IPS-11a (cell line): Measurements from ENCODE around the gene ZPBP.

ENCODE experiments used
- H3K4me3 ChIP-seq: one replicate; pipeline ENCODE4 v1.5.1; 2013; ENCODE audit warnings: low read depth, low read length, control low read depth

The ZPBP gene, protein sequence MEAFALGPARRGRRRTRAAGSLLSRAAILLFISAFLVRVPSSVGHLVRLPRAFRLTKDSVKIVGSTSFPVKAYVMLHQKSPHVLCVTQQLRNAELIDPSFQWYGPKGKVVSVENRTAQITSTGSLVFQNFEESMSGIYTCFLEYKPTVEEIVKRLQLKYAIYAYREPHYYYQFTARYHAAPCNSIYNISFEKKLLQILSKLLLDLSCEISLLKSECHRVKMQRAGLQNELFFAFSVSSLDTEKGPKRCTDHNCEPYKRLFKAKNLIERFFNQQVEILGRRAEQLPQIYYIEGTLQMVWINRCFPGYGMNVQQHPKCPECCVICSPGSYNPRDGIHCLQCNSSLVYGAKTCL

DNA sequence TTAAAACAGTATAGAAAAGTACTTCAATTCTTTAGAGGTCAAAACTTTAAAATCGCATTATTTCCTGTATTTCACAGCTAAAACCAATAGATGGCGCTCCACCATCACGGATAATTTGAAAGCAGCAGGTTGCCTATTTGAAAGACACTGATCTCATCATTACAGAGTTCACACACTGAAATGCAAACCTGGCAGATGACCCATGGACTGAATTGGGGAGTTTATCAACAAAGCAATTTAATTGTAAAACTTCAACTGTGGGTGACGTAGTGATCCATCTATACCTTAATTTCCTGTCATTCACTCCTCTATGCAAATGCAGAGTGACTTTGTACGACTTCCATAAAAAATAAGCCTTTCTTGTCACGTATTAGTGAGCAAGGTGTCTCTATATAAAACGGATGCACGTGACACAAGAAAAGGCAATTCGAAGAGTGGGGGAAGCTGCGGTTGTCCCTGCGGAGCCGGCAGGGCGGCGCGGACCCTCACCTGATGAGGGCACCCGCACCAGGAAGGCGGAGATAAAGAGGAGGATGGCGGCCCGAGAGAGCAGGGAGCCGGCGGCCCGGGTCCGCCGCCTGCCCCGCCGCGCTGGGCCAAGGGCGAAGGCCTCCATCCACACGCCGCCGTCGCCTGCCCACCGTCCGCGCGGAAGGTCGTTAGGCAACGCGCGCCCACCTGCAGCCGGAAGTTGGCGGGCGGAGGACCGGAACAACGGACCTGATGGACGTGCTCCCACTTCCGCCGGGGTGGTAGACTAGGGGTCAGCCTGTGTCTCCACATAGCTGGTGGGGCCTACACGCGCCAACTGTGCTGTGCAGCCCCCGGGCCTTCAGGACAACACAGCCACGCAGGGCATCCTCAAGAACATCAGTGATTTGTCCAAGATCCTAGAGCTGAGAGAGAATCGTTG is at the start of gene ZPBP:
Gene ZPBP, minus strand, starts transcription at position 668 of the 913 bp plus-strand sequence. Its CDS starts 52 bp downstream, at position 616.
- no peak within 1 kb of the TSS for H3K4me3 ChIP-seq

DNA sequence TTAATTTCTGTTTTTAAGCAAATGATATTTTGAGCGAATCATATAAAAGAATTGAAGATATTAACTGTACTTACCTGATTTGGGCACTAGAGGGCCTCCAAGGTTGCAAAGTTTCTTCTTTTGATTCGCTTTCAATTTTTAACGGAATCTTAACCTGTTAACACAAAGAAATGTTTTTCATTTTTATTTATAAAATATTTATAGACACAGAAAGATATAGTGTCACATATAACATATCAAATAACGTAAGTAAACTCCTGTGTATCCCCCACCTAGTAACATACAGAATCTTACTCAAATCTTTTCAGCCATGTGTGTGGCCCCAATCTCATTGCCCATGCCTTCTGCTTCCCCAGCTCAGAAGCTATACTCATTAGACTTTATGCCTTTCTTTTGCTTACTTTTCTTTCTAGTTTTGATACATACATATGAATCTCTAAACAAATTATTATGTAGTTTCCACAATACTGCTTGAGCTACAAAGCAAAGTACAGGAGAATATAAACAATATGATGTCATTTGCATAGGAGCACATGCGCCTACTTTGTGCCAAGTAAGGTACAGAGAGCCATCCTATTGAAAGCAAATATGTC is 49.5 kb upstream of the ZPBP start:
- no peak overlapping the region for H3K4me3 ChIP-seq

DNA sequence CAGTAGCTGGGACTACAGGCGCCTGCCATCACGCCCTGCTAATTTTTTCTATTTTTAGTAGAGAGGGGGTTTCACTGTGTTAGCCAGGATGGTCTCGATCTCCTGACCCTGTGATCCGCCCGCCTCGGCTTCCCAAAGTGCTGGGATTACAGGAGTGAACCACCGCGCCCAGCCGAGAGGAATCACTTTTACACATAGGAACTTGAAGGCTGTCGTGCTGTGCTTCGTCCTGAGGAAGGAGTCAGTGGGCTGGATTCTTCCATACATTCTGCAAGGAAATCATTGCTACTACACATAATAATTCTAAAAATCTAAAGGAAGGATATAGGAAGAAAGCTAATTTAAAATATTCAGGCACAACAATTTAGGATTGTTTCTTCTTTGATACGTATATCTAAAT is 48.8 kb upstream of the ZPBP start:
- no peak overlapping the region for H3K4me3 ChIP-seq

DNA sequence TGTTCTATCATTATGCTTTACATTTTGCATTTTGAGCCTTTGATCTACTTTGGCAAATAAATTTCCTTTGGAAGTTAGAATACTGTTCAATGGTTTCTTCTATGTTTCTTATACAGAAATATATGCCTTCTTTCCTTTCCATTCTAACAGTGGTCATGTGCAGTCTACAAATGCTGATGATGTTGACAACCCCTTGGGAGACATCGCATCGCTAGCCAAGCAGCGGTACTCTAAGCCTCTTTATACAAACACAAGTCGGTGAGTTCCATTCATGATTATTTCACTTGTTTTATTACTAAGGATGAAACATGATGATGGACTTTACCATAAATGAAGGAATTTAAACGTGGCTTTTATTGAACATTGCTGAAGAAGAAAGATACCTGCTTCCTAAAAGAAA is 48.1 kb upstream of the ZPBP start:
- H3K4me3 ChIP-seq: no peak overlapping the region

DNA sequence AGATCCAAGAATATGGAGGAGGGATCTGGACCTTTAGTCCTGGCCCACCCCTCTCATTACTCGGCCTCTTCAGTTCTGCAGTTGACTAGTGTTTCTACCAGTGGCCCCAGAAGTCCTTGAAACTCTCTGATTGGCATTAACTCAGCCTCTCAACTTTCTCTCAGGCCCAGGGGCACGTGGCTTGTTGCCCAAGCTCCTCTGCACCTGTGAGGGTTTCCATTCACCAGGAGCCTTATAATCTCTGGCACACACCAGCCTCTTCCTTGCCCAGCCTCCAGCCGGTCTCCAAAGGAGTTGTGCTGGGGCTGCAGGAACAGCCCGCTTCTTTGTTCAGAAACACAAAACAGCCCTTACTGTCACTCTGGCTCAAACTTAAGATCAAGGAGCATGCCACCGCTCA is 47.6 kb upstream of the ZPBP start:
- H3K4me3 ChIP-seq: no peak overlapping the region

DNA sequence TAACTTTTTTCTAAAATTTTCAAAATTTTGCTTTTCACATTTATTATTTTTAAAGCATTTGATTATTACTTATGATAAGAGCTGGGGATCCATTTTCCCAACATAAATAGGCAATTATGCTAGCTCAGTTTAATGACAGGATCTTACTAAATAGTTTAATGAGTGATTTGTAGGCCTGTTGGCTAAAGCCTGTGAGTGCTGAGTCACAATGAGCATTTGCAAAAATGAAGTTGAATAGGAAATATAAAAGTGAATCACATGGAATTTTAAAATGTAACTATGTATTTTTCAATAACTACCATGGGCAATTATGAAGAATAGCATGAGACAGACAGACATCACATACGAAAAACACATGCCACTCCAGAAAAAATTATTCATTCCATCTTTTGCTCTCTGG is 45.1 kb upstream of the ZPBP start:
- H3K4me3 ChIP-seq: no peak overlapping the region

DNA sequence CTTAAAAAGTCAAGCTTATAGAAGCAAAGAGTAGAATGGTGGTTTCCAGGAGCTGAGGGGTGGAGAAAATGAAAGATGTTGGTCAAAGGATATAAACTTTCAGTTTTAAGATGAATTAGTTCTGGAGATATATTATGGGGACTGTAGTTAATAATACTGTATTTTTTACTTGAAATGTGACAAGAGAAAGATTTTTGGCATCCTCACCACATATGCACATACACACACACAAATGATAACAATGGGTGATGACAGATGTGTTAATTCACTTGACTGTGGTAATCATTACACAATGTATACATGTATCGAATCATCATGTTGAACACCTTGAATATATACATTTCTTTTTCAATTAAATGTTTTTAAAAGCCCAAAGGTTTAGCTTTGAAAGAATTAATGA is 32.7 kb upstream of the ZPBP start:
- no peak overlapping the region for H3K4me3 ChIP-seq

DNA sequence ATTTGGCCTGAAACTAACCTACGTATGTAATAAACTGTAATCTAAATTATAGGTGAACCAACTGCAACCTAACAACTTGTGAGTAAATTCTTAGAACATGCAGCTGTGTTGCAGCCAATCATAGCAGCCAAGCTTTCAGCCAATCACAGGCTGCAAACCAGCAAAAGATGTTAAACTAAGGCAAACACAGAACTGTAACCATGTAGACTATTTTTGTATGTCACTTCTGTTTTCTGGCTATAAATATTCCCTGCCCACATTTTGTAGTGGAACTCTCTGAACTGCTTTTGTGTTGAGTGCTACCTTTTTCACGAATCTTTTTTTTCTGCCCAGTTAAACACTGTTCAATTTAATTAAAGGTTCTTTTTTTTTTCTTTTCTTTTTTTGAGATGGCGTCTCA is 28.2 kb upstream of the ZPBP start:
- no peak overlapping the region for H3K4me3 ChIP-seq

DNA sequence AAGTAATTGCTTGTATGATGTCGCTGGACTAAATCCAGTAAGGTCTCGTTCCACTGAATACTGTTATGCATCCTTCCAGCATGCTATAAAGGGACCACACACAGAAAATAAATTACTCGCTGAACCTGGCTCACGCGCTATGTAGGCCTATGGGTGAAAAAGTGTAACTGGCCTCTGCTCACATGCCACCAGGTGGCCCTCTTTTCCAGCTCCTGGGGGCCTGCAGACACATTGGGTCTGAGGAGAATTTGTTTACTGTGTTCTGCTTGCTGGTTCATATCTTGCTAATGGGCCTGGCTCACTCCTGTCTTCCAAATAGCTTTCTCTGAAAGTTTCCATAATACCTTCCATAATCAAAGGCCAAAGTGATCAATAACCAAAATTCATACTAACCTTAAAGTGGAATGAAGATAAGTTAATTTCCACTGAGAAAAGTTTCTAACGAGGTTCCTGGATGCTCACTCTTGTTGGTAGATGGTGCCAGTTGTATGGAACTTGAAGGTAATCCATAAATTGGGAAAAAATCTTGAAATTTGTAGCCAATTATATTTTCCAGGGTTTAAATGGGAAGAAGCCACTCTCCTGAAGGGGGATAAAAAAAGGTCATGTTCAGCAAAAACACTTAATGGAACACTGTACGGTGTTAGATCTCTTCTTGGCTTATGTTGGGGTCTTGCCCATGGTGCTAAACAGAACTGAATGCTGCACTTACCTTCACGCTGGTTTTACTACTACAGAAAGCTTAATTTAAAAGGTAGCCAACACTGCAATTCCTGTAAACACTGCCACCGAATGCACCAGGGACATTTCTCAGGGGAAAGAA is 27.0 kb upstream of the ZPBP start:
- H3K4me3 ChIP-seq: no peak overlapping the region

DNA sequence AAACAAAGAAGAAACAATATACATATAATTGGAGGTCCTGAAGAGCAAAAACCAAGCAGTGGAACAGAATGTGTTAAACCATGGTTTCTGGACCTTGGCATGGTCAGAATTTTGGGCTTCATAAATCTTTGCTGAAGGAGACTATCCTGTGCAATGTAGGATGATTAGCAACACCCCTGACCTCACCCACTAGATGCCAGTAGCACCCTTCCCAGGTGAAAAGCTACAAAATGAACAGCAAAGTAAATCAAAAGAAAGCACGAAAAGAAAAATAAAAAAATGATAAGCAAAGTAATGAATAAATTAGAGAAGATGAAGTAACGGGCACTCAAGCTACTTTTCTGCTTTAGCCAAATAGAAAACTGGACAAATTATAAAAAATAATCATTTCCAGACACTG is 19.2 kb upstream of the ZPBP start:
- H3K4me3 ChIP-seq: no peak overlapping the region

DNA sequence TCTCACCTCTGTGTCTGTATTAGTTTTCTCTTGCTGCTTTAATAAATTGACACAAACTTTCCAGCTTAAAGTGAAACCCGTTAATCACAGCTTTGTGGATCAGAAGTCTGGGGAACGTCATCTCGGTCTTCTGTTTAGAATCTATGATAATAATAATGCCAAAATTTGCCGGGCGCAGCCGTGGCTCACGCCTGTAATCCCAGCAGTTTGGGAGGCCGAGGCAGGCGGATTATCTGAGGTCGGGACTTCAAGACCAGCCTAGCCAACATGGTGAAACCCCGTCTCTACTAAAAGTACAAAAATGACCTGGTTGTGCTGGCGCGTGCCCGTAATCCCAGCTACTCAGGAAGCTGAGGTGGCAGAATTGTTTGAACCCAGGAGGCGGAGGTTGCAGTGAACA is 8.8 kb upstream of the ZPBP start:
- no peak overlapping the region for H3K4me3 ChIP-seq

DNA sequence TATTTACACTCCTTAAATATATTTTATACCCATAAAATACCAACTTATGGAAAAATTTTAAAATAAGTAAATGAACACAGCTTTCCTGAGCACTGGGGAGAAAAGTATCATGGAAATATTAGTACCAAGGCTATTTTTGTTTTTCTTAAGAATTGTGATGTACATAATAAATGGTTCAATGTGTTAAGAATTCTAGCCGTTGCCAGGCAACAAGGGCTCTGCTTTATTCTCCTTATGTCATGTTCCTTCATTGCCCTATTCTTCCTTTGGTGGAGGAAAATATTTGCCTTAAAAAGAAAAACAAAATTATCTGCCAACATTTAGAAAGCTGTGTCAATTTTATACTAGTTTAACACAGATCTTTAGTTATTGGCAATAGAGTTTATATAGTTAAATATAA is 2.6 kb upstream of the ZPBP start:
- H3K4me3 ChIP-seq: no peak overlapping the region

DNA sequence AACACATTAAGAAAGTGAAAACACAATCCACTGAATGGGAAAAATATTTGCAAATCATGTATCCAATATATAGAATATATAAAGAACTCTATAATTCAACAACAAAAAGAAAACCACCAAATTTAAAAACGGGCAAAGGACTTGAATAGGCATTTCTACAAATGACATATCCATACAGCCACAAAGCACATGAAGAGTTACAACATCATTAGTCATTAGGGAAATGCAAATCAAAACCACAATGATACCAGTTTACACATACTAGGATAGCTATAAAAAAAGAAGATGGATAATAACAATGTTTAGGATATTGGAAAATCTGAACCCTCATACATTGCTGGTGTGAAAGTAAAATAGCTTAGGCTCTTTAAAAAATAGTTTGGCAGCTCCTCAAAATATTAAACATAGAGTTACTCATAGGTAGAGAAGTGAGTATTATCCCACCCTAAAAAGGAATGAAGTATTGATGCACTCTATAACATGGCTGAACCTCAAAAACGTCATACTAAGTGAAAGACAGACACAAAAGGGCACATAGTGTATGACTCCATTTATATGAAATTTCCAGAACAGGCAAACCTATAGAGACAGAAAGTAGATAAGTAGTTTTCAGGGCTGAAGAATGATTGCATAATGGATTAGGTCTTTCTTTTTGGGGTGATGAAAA is 4.5 kb downstream of the ZPBP start:
- H3K4me3 ChIP-seq: no peak overlapping the region

DNA sequence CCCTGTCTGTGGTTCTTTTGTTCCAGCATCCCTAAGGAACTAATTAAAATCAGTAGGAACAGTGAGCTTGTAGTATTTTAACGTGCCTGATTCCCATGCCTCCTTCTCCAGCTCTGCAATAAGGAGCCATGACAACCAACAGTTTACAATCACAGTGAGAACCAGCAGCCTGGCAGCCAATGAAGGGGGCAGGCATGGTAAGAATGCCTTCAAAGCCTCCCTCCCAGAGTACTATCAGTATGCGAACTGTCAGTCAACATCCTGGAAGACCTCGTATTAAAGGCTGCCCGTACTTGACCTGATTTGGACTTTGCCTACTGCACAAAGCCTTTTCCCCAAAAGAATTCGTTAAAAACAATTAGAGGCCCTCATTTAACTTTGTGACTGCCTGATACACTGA is 7.7 kb downstream of the ZPBP start:
- H3K4me3 ChIP-seq: no peak overlapping the region

DNA sequence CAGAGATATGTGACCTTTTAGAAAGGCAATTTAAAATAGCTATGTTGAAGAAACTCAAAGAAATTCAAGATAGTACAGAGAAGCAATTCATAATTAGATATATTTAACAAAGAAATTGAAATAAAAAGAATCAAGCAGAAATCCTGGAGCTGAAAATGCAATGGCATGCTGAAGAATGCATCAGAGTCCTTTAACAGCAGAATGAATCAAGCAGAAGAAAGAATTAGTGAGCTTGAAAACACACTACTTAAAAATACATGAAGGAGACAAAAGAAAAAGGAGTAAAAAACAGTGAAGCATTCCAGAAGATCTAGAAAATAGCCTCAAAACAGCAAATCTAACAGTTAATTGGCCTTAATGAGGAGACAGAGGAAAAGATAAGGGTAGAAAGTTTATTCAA is 20.0 kb downstream of the ZPBP start:
- no peak overlapping the region for H3K4me3 ChIP-seq

DNA sequence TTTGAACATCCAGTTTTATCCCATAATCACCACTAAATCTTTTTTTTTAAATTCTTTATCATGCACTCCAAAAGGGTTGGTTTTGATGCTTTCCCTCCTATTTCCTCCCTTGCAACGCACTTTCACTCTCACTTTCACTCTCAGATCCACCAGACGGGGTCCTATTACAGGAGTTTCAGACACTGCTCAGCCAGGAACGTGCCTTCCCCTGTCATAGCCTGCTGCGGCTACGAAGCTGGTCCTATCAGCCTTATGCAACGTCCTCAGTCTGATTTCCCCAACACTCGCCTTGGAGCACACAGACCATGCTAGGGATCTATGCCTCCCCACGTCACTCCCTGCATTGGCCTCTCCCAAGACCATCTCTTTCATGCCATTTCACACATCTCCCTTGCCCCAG is 23.4 kb downstream of the ZPBP start:
- H3K4me3 ChIP-seq: no peak overlapping the region

DNA sequence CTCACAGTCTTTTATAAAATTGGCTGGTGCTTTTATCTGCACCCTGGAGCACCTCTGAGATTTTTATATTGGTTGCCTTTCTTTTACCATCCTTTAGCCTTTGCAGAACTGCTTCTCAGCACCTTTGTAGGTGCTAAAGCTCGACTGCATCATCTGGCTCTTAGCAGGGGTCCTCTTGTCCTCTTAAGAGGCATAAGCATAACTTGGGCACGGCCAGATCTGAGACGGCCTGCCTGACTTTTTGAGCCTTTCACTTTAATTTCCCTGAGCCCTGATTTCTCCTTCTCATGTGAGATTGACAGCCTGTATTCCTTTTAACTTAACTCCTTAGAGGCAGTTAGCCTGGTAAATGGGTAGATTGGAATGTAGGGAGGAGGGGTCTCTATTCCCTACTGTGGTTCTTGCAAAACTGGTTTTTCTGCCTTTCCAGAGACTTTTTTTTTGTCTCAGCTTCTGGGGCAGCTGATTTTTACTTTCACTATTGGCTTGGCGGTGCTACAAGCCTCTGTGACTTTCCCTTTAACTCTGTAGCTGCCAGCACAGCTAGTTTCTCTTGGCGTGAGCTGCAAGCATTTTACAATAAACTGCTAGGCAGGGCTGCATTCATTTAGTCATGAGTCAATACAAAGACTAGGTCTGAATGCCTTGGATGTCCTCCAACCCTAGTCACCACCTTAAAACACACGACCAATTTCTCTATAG is 24.0 kb downstream of the ZPBP start:
- no peak overlapping the region for H3K4me3 ChIP-seq

DNA sequence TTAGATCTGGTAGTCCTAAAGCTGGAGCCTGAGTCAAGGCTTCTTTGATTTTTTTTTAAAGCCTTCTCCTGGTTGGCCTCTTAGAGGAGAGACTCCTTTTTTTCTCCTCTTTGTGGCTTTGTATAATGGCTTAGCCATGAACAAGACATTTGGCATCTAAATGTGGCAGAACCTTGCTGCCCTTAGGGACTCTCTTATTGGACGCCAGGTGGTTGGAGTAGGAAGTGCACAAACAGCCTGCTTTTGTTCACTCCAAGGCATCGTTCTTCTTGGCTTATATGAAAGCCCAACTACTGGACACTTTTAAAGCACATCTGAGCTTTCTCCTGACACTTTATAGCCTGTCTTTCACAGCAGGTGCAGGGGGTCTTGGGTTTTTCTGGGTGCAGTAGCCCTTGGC is 25.0 kb downstream of the ZPBP start:
- H3K4me3 ChIP-seq: no peak overlapping the region

DNA sequence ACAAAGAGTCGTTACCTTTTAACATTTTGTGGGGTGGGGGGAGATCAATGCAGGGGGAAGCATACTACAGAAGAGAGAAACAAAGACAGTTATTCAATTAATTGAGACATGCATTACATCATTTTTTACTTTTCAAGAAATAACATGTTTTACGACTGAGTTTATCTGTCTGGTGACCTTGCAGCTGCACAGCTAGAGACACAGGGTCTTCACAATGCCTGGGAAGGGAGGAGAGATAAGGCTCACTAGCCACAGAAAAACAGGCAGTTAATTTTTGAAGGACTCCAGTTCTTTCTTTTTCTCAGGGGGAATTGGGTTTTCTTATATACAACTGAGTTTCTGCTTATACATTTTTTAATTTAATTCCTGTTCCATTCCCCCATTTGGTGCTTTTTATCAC is 30.1 kb downstream of the ZPBP start:
- no peak overlapping the region for H3K4me3 ChIP-seq

DNA sequence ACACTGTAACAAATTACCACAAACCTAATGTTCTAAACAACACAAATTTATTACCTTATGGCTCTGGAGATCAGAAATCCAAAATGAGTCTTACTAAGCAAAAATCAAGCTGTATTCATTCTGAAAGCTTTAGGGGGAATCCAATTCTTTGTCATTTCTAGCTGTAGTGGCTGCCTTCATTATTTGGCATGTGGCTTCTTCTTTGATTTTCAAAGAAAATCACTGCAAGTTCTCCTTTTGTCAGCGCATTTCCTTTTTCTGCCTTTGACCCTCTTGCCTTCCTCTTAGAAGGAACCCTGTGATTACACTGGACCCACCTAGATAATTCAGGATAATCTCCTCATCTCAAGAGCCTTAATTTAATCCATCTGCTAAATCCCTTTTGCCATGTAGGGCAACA is 36.9 kb downstream of the ZPBP start:
- H3K4me3 ChIP-seq: no peak overlapping the region
